ENCODE results near the gene SDK2. TPM values are rescaled to one million over a fixed set of nuclear protein-coding genes. Genes with fewer than 3 reads are reported as not detected.

Gene SDK2
- total and polyA plus RNA-seq, 2 experiments from 2014 or later = 0.59 to 1.2 TPM

DNA sequence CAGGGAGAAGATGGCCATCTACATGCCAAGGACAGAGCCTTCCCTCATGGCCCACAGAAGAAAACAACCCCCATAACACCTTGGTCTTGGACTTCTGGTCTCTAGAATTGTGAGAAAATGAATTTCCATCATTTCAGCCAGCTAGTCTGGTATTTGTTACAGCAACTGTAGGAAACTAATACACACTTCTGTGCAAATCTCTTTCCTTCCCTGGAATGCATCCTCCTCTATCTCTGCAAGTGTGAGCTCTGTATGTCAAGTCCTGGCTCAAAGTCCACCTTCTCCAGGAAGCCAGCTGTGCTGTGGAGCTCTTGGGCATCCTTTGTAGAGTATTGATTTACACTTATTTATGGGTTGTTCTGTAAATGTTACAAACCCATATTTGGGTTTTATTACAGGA is 89.7 kb downstream of the SDK2 start:
- H4K20me1 ChIP-seq (ENCODE audit: insufficient read depth, poor library complexity, severe bottlenecking) = no peaks in the 10 kb centered on the region
- TF ChIP-seq EZH2 (IDR thresholded peaks at IDR 0.05; ENCODE audit: borderline replicate concordance) (no peak), EZH2phosphoT487 (IDR thresholded peaks at IDR 0.05; ENCODE audit: low read depth, severe bottlenecking, unreplicated experiment) (no peak)
- TF ChIP-seq, protein P1, sequence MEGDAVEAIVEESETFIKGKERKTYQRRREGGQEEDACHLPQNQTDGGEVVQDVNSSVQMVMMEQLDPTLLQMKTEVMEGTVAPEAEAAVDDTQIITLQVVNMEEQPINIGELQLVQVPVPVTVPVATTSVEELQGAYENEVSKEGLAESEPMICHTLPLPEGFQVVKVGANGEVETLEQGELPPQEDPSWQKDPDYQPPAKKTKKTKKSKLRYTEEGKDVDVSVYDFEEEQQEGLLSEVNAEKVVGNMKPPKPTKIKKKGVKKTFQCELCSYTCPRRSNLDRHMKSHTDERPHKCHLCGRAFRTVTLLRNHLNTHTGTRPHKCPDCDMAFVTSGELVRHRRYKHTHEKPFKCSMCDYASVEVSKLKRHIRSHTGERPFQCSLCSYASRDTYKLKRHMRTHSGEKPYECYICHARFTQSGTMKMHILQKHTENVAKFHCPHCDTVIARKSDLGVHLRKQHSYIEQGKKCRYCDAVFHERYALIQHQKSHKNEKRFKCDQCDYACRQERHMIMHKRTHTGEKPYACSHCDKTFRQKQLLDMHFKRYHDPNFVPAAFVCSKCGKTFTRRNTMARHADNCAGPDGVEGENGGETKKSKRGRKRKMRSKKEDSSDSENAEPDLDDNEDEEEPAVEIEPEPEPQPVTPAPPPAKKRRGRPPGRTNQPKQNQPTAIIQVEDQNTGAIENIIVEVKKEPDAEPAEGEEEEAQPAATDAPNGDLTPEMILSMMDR (IDR thresholded peaks at IDR 0.05; ENCODE audit: poor library complexity) = no peak
- no peak for DNase-seq (ENCODE audit: low spot score)
- no peaks in the 10 kb centered on the region for H3K4me1 ChIP-seq (ENCODE audit: insufficient read depth)
- no peaks in the 10 kb centered on the region for H3K9me3 ChIP-seq (ENCODE audit: low read depth)
- H2AFZ ChIP-seq = no peak overlapping the region
- H3K27me3 ChIP-seq = peaks cover 3% of the 10 kb centered on the region
- H3K79me2 ChIP-seq = no peaks in the 10 kb centered on the region
- no peaks in the 10 kb centered on the region for H3K36me3 ChIP-seq (replicated peaks; ENCODE audit: insufficient read depth, low read depth)
- H3K9me2 ChIP-seq (replicated peaks; ENCODE audit: insufficient read depth) = no peaks in the 10 kb centered on the region
- H3K4me3 ChIP-seq = no peak overlapping the region
- no peak overlapping the region for H3K27ac ChIP-seq
- no peak overlapping the region for H3K4me2 ChIP-seq

DNA sequence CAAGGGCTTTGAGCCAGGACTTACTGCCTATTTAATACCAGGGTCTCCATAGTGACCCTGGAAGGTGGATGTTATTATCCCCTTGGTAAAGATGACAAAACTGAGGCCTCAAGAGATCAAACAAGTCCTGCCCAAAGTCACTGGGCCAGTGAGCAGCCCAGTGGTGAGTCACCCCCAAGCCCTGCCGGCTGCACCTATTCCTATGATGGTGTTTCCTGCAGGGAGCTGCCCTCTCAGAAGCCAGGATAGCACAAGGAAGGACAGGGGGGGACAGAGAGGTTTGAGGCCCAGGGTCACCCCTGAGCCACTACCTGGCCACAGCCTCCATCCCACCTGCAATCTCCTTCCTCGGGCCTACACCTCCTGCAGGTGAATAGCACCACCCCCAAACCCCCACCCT is 90.9 kb downstream of the SDK2 start:
- no peaks in the 10 kb centered on the region for H3K79me2 ChIP-seq
- peaks cover 3% of the 10 kb centered on the region for H3K27me3 ChIP-seq
- H3K4me3 ChIP-seq = no peak overlapping the region
- TF ChIP-seq, protein P1 (IDR thresholded peaks at IDR 0.05; ENCODE audit: poor library complexity) = no peak
- TF ChIP-seq EZH2 (IDR thresholded peaks at IDR 0.05; ENCODE audit: borderline replicate concordance) (no peak), EZH2phosphoT487 (IDR thresholded peaks at IDR 0.05; ENCODE audit: low read depth, severe bottlenecking, unreplicated experiment) (no peak)
- no peaks in the 10 kb centered on the region for H4K20me1 ChIP-seq (ENCODE audit: insufficient read depth, poor library complexity, severe bottlenecking)
- no peak for DNase-seq (ENCODE audit: low spot score)
- H3K9me2 ChIP-seq (replicated peaks; ENCODE audit: insufficient read depth) = no peaks in the 10 kb centered on the region
- H2AFZ ChIP-seq = no peak overlapping the region
- H3K27ac ChIP-seq = no peak overlapping the region
- 79% methylated on average over 2 of the region's 2 CpGs for WGBS (ENCODE audit: low lambda C conversion rate, missing lambda C conversion rate)
- H3K9me3 ChIP-seq (ENCODE audit: low read depth) = no peaks in the 10 kb centered on the region
- H3K4me2 ChIP-seq = no peak overlapping the region
- H3K4me1 ChIP-seq (ENCODE audit: insufficient read depth) = no peaks in the 10 kb centered on the region
- no peaks in the 10 kb centered on the region for H3K36me3 ChIP-seq (replicated peaks; ENCODE audit: insufficient read depth, low read depth)

DNA sequence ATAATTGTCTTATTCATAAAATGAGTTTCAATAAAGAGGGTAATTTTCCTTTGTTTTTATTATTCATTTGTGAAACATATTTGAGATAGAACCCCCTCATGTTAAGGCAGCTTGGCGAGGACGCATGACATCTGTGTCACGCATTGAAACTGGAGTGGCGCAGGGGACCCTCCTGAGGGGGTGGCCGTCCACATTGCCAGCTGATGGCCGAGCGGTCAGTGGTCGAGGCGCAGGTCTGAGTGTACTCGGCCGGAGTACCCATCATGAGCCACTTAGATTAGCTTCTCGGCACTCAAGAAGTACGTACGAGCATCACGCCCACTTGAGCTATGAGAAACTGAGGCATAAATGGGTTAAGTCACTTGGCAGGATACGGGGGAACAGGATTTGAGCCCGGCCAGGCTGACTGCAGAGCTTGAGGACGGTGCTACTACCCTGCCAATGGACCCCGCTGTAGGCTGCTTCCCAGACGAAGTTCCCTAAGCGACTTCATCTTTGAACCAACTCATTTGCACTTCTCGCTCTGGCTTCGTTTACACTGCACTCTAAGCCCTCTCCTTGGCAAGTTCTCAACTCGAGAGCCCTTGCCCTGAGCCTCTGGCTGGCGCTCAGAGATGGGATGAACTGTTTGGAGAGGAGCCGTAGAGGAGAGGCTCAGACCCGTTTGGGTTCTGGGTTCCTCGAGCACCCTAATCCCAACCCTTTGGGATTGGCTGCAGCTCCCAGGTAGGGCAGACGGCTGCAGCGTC is 91.8 kb downstream of the SDK2 start:
- no peaks in the 10 kb centered on the region for H3K9me3 ChIP-seq (ENCODE audit: low read depth)
- no peaks in the 10 kb centered on the region for H3K4me1 ChIP-seq (ENCODE audit: insufficient read depth)
- H3K9me2 ChIP-seq (replicated peaks; ENCODE audit: insufficient read depth) = no peaks in the 10 kb centered on the region
- H3K36me3 ChIP-seq (replicated peaks; ENCODE audit: insufficient read depth, low read depth) = no peaks in the 10 kb centered on the region
- H3K27ac ChIP-seq = no peak overlapping the region
- no peak for TF ChIP-seq EZH2 (IDR thresholded peaks at IDR 0.05; ENCODE audit: borderline replicate concordance)
- TF ChIP-seq, protein P1 (IDR thresholded peaks at IDR 0.05; ENCODE audit: poor library complexity) = no peak
- TF ChIP-seq EZH2phosphoT487 (IDR thresholded peaks at IDR 0.05; ENCODE audit: low read depth, severe bottlenecking, unreplicated experiment) = no peak
- whole genome bisulfite sequencing (ENCODE audit: low lambda C conversion rate, missing lambda C conversion rate) = 84% methylated on average over 30 of the region's 30 CpGs
- no peak overlapping the region for H3K4me2 ChIP-seq
- H3K27me3 ChIP-seq = peaks cover 1% of the 10 kb centered on the region
- no peak overlapping the region for H2AFZ ChIP-seq
- no peaks in the 10 kb centered on the region for H3K79me2 ChIP-seq
- no peak for DNase-seq (ENCODE audit: low spot score)
- no peaks in the 10 kb centered on the region for H4K20me1 ChIP-seq (ENCODE audit: insufficient read depth, poor library complexity, severe bottlenecking)
- no peak overlapping the region for H3K4me3 ChIP-seq

Measured in hepatocyte (in vitro differentiated cells).